DMS53 treated with DMSO at 0.1 percent for 48 hours (cell line): Measurements from ENCODE around the gene FKTN.

Experiments used
- DNase-seq: peaks from one replicate; lab custom pipeline; 2025; ENCODE audit not compliant: unreplicated experiment; lab: John Stamatoyannopoulos, UW

Gene FKTN

DNA sequence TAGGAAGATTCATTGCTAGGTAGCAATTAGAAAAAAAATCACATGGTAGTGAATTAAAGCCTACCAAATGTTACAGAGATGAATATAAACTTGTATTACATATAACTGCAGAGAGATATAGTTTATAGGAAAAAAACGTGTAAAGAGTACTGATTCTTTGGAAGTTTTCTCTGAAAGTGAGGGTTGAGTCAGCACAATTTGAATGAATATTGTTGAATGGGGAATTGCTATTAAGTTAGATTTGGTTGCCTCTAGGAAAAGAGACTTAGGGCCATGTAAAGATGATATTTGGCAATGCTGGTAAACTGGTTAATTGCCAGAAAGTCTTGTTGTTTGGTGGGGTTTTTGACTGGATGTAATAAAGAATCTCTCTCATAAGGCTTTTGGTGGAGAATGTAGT, 67.2 kb downstream of the FKTN start:
- DNase-seq = no peak

DNA sequence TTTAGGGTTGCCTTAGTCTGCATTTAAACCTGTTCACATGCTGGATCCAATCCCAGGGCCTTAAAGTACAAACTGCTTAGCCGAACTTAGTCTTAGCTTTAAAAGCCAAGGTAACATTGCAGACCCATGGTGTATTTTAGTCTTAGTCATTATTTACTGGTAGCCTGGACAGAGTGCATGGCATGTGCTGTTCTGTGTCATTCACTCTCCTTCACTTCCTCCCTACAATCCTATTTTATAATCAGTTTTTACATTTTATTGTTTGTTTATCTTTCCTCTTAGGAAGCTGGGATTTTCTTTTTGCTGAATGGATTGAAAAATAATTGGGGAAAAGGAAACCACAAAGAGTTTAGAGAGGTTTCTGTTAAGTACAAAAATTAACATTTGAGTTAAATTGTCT, 74.9 kb downstream of the FKTN start:
- DNase-seq = no peak

DNA sequence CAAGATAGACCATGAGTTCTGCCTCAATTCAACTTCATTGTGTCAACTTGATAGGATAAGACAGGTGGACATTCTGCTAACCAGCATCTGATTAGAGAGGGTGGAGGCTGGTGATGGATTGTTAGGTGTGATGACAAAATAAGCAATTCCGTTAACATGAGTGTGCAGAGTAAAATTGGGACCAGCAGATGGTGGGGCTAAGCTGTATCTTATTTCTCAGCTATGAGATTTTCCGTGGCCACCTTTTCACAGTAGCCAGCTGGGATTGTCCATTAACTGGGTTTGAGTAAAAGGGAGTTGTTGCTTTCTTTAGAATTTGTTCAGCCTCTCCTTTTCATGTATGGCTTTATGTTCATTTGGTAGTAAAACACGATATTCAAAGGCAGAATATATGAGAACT, 75.5 kb downstream of the FKTN start:
- no peak for DNase-seq

- no peak for DNase-seq
Observed at GRCh38 chr9:105636331-105636730, 78.4 kb downstream of the FKTN start.

GRCh38 chr9:105637787-105638395, 80.0 kb downstream of the FKTN start:
- DNase-seq = no peak

- no peak for DNase-seq
Observed at GRCh38 chr9:105639936-105640335, 82.0 kb downstream of the FKTN start.

DNA sequence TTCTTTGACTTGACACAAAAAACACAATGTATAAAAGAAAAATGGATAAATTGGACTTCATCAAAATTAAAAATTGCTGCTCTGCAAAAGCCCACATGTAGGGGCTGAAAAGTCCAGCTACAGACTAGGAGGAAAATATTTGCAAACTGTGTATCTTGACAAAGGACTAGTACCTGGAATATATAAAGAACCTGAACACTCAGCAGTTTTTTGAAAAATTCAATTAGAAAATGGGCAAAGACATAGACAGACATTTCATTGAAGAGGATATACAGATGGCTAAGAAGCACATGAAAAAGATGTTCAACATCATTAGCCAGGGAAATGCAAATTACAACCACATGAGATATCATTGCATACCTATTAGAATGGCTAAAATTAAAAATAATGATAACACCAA, 85.9 kb downstream of the FKTN start:
- no peak for DNase-seq

- no peak for DNase-seq
Observed at GRCh38 chr9:105646879-105647594, 89.1 kb downstream of the FKTN start.

GRCh38 chr9:105647595-105648349, 89.8 kb downstream of the FKTN start:
- no peak for DNase-seq

GRCh38 chr9:105651806-105652205, 93.9 kb downstream of the FKTN start:
- no peak for DNase-seq

DNA sequence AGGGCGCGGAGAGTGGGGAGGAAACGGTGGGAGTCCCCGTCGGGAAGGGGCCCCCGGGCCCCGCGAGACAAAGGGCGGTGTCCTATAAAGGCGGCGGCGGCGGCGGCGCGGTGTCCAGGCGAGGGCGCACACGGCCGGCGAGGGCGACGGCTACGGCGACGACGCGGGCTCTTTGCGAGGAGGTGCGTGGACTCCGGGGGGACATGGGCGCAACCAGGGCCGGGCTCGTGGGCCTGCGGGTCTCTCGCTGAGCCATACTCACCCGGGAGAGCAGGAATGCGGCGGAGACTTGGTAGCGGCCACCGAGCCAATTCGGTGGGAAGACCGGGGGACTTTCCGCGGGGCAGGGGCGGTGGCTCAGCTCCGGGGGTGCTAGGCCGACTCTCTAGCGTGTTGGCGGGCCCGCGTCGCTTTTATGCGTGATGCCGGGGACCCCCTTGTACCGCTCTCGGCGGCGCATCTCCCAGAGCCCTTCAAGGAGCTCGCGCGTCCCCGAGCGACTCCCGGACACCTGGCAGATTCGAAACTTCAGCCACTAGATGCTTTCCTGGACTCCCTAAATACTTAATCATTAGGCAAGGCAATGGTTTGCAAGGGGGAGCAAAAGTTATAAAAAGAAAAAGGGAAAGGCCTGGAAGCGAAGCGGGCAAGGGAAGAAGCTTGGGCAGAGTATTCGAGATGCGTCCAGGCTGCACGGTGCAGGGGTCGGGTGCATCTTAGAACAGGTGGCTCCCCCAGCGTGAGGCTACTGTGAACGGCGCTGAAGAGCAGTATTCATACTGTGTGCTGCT, 98.4 kb downstream of the FKTN start:
- DNase-seq = peak; percentile 19

- DNase-seq = no peak
Observed at GRCh38 chr9:105658351-105658750, 100.4 kb downstream of the FKTN start.

DNA sequence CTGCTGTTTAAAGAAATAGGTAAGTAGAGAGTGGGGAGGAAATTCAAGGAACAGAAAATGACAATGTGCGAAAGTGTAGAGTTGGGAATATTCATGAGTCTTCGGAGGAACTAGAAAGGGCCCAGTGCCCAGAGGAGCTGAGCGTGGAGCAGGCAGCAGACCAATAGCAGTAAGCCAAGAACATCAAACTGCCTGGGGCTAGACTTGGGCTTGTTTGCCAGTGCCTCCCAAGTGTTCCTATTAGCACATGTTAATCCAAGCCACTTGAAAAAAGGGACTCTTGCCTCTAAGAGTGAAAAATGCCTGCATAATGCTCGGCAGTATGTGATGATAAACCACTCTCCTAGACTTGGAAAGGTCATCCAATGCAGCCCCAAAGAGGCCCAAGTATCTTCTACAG, 103.1 kb downstream of the FKTN start:
- no peak for DNase-seq

- DNase-seq = no peak
Observed at GRCh38 chr9:105662184-105663104, 104.5 kb downstream of the FKTN start, which contains the start of gene TAL2. TSS of gene TAL2 (plus strand) at chr9:105662457. CDS start at chr9:105662497, 40 bp downstream.

GRCh38 chr9:105663914-105664313, 106.0 kb downstream of the FKTN start:
- no peak for DNase-seq

GRCh38 chr9:105667867-105668266, 109.9 kb downstream of the FKTN start:
- no peak for DNase-seq

- DNase-seq = no peak
Observed at GRCh38 chr9:105670315-105670714, 112.4 kb downstream of the FKTN start.

DNA sequence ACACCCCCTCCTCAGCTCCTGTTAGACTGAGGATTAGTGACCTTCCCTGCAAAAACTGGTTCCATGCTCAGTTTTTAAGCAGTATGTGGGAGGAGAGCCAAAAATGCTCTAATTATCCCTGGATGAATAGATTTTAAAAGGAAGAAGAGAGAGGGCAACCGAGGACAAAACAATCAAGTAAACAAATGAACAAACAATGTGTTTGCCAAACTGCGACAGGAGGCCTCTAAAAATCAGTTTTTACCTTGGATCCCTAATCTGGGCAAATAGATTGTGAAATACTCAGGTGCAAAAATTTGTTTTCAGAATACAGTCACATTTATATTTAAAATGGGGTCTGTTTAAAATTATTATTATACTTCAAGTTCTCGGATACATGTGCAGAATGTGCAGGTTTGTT, 112.8 kb downstream of the FKTN start:
- DNase-seq = no peak

GRCh38 chr9:105672711-105673234, 114.8 kb downstream of the FKTN start:
- DNase-seq = no peak

DNA sequence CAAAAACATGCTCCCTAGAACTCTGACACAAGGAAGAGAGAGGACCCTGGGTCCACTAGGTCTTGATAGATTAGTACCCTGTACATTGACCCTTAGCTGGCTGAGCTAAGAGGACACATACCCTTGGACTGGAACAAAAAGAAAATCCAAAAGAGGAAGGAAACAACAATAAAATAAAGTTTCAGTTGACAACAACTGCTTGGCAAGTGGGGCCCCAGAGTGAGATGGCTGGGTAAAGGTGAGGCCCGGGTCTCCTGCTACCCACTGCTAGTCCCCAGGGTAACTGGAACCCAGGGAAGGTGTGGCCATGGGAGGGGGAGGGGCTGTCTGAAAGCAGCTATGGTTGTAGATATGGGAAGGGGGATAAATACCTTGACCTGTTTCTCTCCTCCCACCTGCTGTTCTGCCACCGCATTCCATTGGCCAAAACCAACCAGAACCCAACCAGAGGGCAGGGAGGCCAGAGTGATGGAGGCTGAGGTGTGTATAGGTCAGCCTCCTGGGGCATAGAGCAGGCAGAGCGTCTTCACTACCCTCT, 116.0 kb downstream of the FKTN start:
- no peak for DNase-seq
